Measurements from ENCODE around the gene SMG7. TPM values are rescaled to one million over a fixed set of nuclear protein-coding genes. Genes with fewer than 3 reads are reported as not detected.

The SMG7 gene
- polyA plus RNA-seq, 2 of the 4 experiments (the other 2 are of a cell fraction): 27.2 to 51.3 TPM

GRCh38 chr1:183600136-183600535 lies 127.8 kb downstream of the SMG7 start:
- Histone ChIP-seq H3K4me2 (peak overlapping the region; percentile 16; the same call in 1 of the 3 replicates), H3K27ac (no peak overlapping the region; a peak in 2 of 6 replicates), H3K9me3 (no peaks in the 10 kb centered on the region), H3K4me3 (no peak overlapping the region), H3K4me1 (peaks cover 8% of the 10 kb centered on the region; the same call in 2 of the 3 replicates)
- no peak for TF ChIP-seq POLR2AphosphoS2 (conservative IDR thresholded peaks at IDR 0.05; ENCODE audit: low read length)
- TF ChIP-seq, protein P1, sequence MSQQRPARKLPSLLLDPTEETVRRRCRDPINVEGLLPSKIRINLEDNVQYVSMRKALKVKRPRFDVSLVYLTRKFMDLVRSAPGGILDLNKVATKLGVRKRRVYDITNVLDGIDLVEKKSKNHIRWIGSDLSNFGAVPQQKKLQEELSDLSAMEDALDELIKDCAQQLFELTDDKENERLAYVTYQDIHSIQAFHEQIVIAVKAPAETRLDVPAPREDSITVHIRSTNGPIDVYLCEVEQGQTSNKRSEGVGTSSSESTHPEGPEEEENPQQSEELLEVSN (IDR thresholded peaks at IDR 0.05; ENCODE audit: borderline replicate concordance, low read depth): no peak
- TF ChIP-seq, protein P2, sequence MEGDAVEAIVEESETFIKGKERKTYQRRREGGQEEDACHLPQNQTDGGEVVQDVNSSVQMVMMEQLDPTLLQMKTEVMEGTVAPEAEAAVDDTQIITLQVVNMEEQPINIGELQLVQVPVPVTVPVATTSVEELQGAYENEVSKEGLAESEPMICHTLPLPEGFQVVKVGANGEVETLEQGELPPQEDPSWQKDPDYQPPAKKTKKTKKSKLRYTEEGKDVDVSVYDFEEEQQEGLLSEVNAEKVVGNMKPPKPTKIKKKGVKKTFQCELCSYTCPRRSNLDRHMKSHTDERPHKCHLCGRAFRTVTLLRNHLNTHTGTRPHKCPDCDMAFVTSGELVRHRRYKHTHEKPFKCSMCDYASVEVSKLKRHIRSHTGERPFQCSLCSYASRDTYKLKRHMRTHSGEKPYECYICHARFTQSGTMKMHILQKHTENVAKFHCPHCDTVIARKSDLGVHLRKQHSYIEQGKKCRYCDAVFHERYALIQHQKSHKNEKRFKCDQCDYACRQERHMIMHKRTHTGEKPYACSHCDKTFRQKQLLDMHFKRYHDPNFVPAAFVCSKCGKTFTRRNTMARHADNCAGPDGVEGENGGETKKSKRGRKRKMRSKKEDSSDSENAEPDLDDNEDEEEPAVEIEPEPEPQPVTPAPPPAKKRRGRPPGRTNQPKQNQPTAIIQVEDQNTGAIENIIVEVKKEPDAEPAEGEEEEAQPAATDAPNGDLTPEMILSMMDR (IDR thresholded peaks at IDR 0.05): no peak
- TF ChIP-seq, protein P3, sequence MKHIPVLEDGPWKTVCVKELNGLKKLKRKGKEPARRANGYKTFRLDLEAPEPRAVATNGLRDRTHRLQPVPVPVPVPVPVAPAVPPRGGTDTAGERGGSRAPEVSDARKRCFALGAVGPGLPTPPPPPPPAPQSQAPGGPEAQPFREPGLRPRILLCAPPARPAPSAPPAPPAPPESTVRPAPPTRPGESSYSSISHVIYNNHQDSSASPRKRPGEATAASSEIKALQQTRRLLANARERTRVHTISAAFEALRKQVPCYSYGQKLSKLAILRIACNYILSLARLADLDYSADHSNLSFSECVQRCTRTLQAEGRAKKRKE (CRISPR knock-in tag; IDR thresholded peaks at IDR 0.05; ENCODE audit: low read depth): no peak
- no peak for TF ChIP-seq CHD2 (IDR thresholded peaks at IDR 0.05; ENCODE audit: low read length, partially characterized antibody)
- 64% methylated on average over 3 of the region's 3 CpGs for whole genome bisulfite sequencing (ENCODE audit: missing lambda C conversion rate)
- DNase-seq (ENCODE audit: low read depth in 1 of 2, low spot score in 1 of 2): peak in 1 of 2 experiments; percentile 58
- peak; percentile 64 to 75 for ATAC-seq
- ChIA-PET CTCF (interaction anchor here (0.7 to 1.4 kb wide), 4 partner anchors 34 to 370 kb away, joined by 3 to 4 read pairs (median 3); no protein-coding TSS in a partner anchor), POLR2A (no interaction called here)
- no peak for FAIRE-seq

- Histone ChIP-seq H3K4me1 (peaks cover 8% of the 10 kb centered on the region; the same call in 2 of the 3 replicates), H3K9me3 (no peaks in the 10 kb centered on the region), H3K4me3 (no peak overlapping the region), H3K27ac (peak overlapping the region in 1 of 2 experiments; percentile 17; a peak in 1 of 6 replicates), H3K4me2 (peak overlapping the region; percentile 16; the same call in 1 of the 3 replicates)
- no peak for DNase-seq (ENCODE audit: low read depth in 1 of 2, low spot score in 1 of 2)
- 91% methylated on average over 3 of the region's 3 CpGs for WGBS (ENCODE audit: missing lambda C conversion rate)
- no peak for FAIRE-seq
- TF ChIP-seq RCOR1 (IDR thresholded peaks at IDR 0.05; ENCODE audit: low read depth, low read length) (no peak), CBX2 (IDR thresholded peaks at IDR 0.05; ENCODE audit: borderline replicate concordance, low read depth) (no peak), BCL3 (IDR thresholded peaks at IDR 0.05) (no peak), TFCP2L1 (CRISPR knock-in tag; IDR thresholded peaks at IDR 0.05) (no peak), MAX (IDR thresholded peaks at IDR 0.05) (no peak)
- no peak for ATAC-seq
- CTCF ChIA-PET: interaction anchor here (0.7 to 1.4 kb wide), 2 partner anchors 33 to 371 kb away, joined by 3 to 4 read pairs; no protein-coding TSS in a partner anchor
- POLR2A ChIA-PET: no interaction called here
Measured at GRCh38 chr1:183600634-183601033, 128.3 kb downstream of the SMG7 start.

DNA sequence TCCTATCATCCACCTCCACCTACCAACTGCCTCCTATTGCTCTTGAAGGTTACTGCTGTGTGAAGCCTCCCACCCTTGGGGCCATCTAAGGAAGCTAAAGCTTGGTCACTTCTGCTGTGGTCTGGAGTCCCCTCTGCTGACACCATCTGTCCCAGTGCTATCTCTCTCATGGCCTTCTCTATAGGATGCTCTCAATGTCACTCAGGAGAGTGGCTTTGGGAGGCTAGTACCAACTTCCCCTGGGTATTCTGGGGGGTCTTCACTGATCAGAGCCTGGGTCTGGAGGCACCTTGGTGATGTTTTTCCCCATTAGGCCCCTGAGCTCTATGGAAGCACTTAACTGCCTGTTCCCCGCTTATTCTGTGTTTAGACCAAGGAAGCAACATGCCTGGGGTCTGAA lies 130.2 kb downstream of the SMG7 start:
- Histone ChIP-seq H3K27ac (no peak overlapping the region), H3K4me2 (no peak overlapping the region), H3K4me3 (no peak overlapping the region), H3K4me1 (peaks cover 8% of the 10 kb centered on the region; the same call in 2 of the 3 replicates), H3K9me3 (no peaks in the 10 kb centered on the region)
- 100% methylated on average over 1 of the region's 1 CpG for WGBS (ENCODE audit: missing lambda C conversion rate)
- FAIRE-seq: no peak
- ChIA-PET CTCF (interaction anchor here (1.1 kb wide), 1 partner anchor 15 kb away, joined by 3 read pairs; no protein-coding TSS in a partner anchor), POLR2A (no interaction called here)
- DNase-seq (ENCODE audit: low read depth in 1 of 2, low spot score in 1 of 2): no peak
- no peak for TF ChIP-seq POLR2A (IDR thresholded peaks at IDR 0.05; ENCODE audit: low read length)
- TF ChIP-seq BCL3 (IDR thresholded peaks at IDR 0.05): no peak
- TF ChIP-seq ESRRA (IDR thresholded peaks at IDR 0.05; ENCODE audit: borderline replicate concordance, low read length): no peak
- no peak for TF ChIP-seq SMC3 (IDR thresholded peaks at IDR 0.05)
- TF ChIP-seq FOSB (CRISPR knock-in tag; IDR thresholded peaks at IDR 0.05): no peak
- no peak for TF ChIP-seq HES2 (IDR thresholded peaks at IDR 0.05)
- TF ChIP-seq, protein P1 (IDR thresholded peaks at IDR 0.05; ENCODE audit: borderline replicate concordance, low read depth): no peak
- no peak for TF ChIP-seq NPAS2 (CRISPR knock-in tag; IDR thresholded peaks at IDR 0.05; ENCODE audit: borderline replicate concordance)
- no peak for TF ChIP-seq CHD2 (IDR thresholded peaks at IDR 0.05; ENCODE audit: low read length, partially characterized antibody)
- no peak for TF ChIP-seq TFCP2L1 (CRISPR knock-in tag; IDR thresholded peaks at IDR 0.05)
- TF ChIP-seq GATA3 (IDR thresholded peaks at IDR 0.05; ENCODE audit: borderline replicate concordance): no peak
- TF ChIP-seq USF2 (IDR thresholded peaks at IDR 0.05): no peak
- no peak for ATAC-seq
